GM21717 (cell line): ENCODE data around the gene QSOX2.
"Not testable (repeated sequence)": the region's sequence is repeated elsewhere in the genome, so short reads cannot be mapped to it uniquely, and the experiment has no call there.

Source experiments
- ATAC-seq: cut with Tn5 transposase; IDR thresholded peaks from one replicate; pipeline ENCODE4 v1.9.1; 2021; ENCODE audit warnings: mild to moderate bottlenecking, moderate library complexity; ENCODE audit not compliant: unreplicated experiment

Gene QSOX2

GRCh38 chr9:136238342-136238732, 7.3 kb downstream of the QSOX2 start:
- ATAC-seq: no peak

- no peak for ATAC-seq
These were observed 7.9 kb downstream of the QSOX2 start for GRCh38 chr9:136237486-136238341.

GRCh38 chr9:136236471-136237410, 8.9 kb downstream of the QSOX2 start:
- not testable (repeated sequence) for ATAC-seq

GRCh38 chr9:136235709-136236455, 9.7 kb downstream of the QSOX2 start:
- no peak for ATAC-seq

GRCh38 chr9:136235171-136235570, 10.4 kb downstream of the QSOX2 start:
- no peak for ATAC-seq

GRCh38 chr9:136234597-136234996, 11.0 kb downstream of the QSOX2 start:
- ATAC-seq: no peak

GRCh38 chr9:136233868-136234267, 11.7 kb downstream of the QSOX2 start:
- no peak for ATAC-seq

GRCh38 chr9:136233411-136233810, 12.2 kb downstream of the QSOX2 start:
- ATAC-seq: no peak

- no peak for ATAC-seq
These were observed 12.6 kb downstream of the QSOX2 start for GRCh38 chr9:136232969-136233368.

GRCh38 chr9:136231478-136232297, 13.9 kb downstream of the QSOX2 start:
- no peak for ATAC-seq

- no peak for ATAC-seq
These were observed 14.8 kb downstream of the QSOX2 start for GRCh38 chr9:136230773-136231172.

GRCh38 chr9:136230365-136230764, 15.2 kb downstream of the QSOX2 start:
- ATAC-seq: no peak

GRCh38 chr9:136229096-136230065, 16.2 kb downstream of the QSOX2 start:
- no peak for ATAC-seq

- ATAC-seq: no peak
These were observed 17.3 kb downstream of the QSOX2 start for GRCh38 chr9:136228107-136228875.

- no peak for ATAC-seq
These were observed 18.8 kb downstream of the QSOX2 start for GRCh38 chr9:136226680-136227407.

GRCh38 chr9:136225748-136226679, 19.6 kb downstream of the QSOX2 start:
- peak; percentile 52 for ATAC-seq

GRCh38 chr9:136225366-136225747, 20.3 kb downstream of the QSOX2 start:
- peak; percentile 36 for ATAC-seq
